H1 (cell line): ENCODE measurements around the gene HMX1. TPM values are rescaled to one million over a fixed set of nuclear protein-coding genes. Genes with fewer than 3 reads are reported as not detected.

Experiments used
- ATF2 ChIP-seq: IDR thresholded peaks from 2 replicates; pipeline ENCODE4 v1.6.1; 2012; ENCODE audit warnings: low read length, inconsistent platforms
- BACH1 ChIP-seq: IDR thresholded peaks from 2 replicates; pipeline ENCODE4 v1.6.1; 2012; ENCODE audit warnings: low read length, improper control_type of control experiment
- CHD7 ChIP-seq: fragments of 300-600 bp; sonication (generic); IDR thresholded peaks from 2 replicates; pipeline ENCODE4 v1.7.1; 2012; ENCODE audit warnings: low read length, moderate library complexity, mild to moderate bottlenecking, inconsistent platforms; ENCODE audit not compliant: insufficient replicate concordance
- CTCF ChIP-seq, 3 experiments: IDR thresholded peaks; 1 replicate in 2 of 3; 2 replicates in 1 of 3; pipeline versions ENCODE4 v1.5.1 to v1.6.1; 2011; ENCODE audit warnings: low read length in 3 of 3, mild to moderate bottlenecking in 3 of 3, inconsistent platforms in 2 of 3, low read depth in 1 of 3, moderate library complexity in 1 of 3; ENCODE audit not compliant: insufficient read depth in 1 of 3; ENCODE audit errors: control extremely low read depth in 1 of 3
- POU5F1 ChIP-seq: IDR thresholded peaks from 2 replicates; pipeline ENCODE4 v1.6.1; 2011; ENCODE audit warnings: low read depth, mild to moderate bottlenecking, low read length, moderate library complexity
- RAD21 ChIP-seq, 2 experiments: IDR thresholded peaks in 1 of 2; conservative IDR thresholded peaks in 1 of 2; 2 replicates each; pipeline ENCODE4 v1.6.1; 2011; ENCODE audit warnings: low read depth in 2 of 2, low read length in 2 of 2, improper control_type of control experiment in 1 of 2, inconsistent platforms in 1 of 2, mild to moderate bottlenecking in 1 of 2, moderate library complexity in 1 of 2
- TEAD4 ChIP-seq: IDR thresholded peaks from 2 replicates; pipeline ENCODE4 v1.6.1; 2012; ENCODE audit warnings: low read depth, low read length, inconsistent platforms, mixed read lengths
- polyA plus RNA-seq, 7 experiments: library from polyadenylated mRNA; depleted of rRNA in 3 of 7; stranded (reverse) in 5 of 7; unstranded in 2 of 7; fragments of >200 nt in 5 of 7; fragments of 200-250 nt in 2 of 7; gene quantifications; 1 replicate in 5 of 7; 2 replicates in 1 of 7; 4 replicates in 1 of 7; pipeline versions ENCODE4 v1.2.1 to v1.2.3, GENCODE V29; 2011 to 2013; ENCODE audit warnings: missing spikeins in 2 of 7, mixed read lengths in 2 of 7
- total RNA-seq: library from RNA; stranded (reverse); fragmentation: NEBNext Ultra II Directional; extraction: Animal tissue kit (Norgen Biotek cat#: 25700); gene quantifications from 2 replicates; pipeline ENCODE4 v1.2.1, GENCODE V29; 2021

HMX1 gene
- total and polyA plus RNA-seq, 2 of the 8 experiments (the other 6 are each of a cell fraction or from before 2014, with no cell fraction given): 0.26 TPM; not detected in 1

GRCh38 chr4:8855818-8856245 is 15.8 kb downstream of the HMX1 start (continued):
- TF ChIP-seq CHD7: no peak
- TF ChIP-seq ATF2: no peak
- TF ChIP-seq CTCF (IDR thresholded peaks at IDR 0.05; ENCODE audit: control extremely low read depth in 1 of 3, insufficient read depth in 1 of 3, low read depth in 1 of 3, low read length in 3 of 3): peak in 2 of 3 experiments; percentile 56 to 71; a peak in 3 of 4 replicates
- no peak for TF ChIP-seq TEAD4
- TF ChIP-seq BACH1: no peak
- peak; percentile 62 to 69 for TF ChIP-seq RAD21 (IDR thresholded peaks at IDR 0.05 in 1 of 2, conservative IDR thresholded peaks at IDR 0.05 in 1 of 2; ENCODE audit: low read depth in 2 of 2, low read length in 2 of 2)
- TF ChIP-seq POU5F1: no peak
